SU-DHL-6 (cell line): Measurements from ENCODE around the gene TMEM229B.
A peak's percentile ranks its signal among the peaks of the same experiment; 100 is the strongest.

Experiments used
- CTCF ChIP-seq: fragments of 200-600 bp; sonication (generic); IDR thresholded peaks from one replicate; pipeline ENCODE4 v1.5.1; 2017; ENCODE audit warnings: antibody characterized with exemption, mild to moderate bottlenecking, low read length, moderate library complexity; ENCODE audit not compliant: insufficient read depth, poor library complexity, severe bottlenecking
- EZH2phosphoT487 ChIP-seq: fragments of 200-600 bp; sonication (generic), shearing (Covaris generic); conservative IDR thresholded peaks from 2 replicates; pipeline ENCODE4 v1.6.1; 2018; ENCODE audit warnings: mild to moderate bottlenecking, antibody characterized with exemption, low read length, moderate library complexity, mixed read lengths

GRCh38 chr14:67526676-67527459 lies 38.3 kb upstream of the TMEM229B start:
- TF ChIP-seq CTCF (peak; percentile 90), EZH2phosphoT487 (no peak)
